HepG2 (cell line): Measurements from ENCODE around the gene PTTG1. TPM values are rescaled to one million over a fixed set of nuclear protein-coding genes. Genes with fewer than 3 reads are reported as not detected.

Experiments used
- FOXM1 ChIP-seq: sonication (generic); formaldehyde crosslinking; IDR thresholded peaks from 2 replicates; pipeline ENCODE4 v1.5.0; 2020; ENCODE audit warnings: missing genetic modification reagents
- IRF2 ChIP-seq: IDR thresholded peaks from 2 replicates; pipeline ENCODE4 v1.6.1; 2018; ENCODE audit warnings: missing genetic modification reagents, missing compliant biosample characterization
- NFIC ChIP-seq: IDR thresholded peaks from 2 replicates; pipeline ENCODE4 v1.6.1; 2012; ENCODE audit warnings: mild to moderate bottlenecking, low read length, inconsistent platforms
- PHF20 ChIP-seq: sonication (generic); formaldehyde crosslinking; IDR thresholded peaks from 2 replicates; pipeline ENCODE4 v1.5.0; 2020; ENCODE audit warnings: mild to moderate bottlenecking, missing genetic modification reagents
- SALL1 ChIP-seq: sonication (generic); formaldehyde crosslinking; IDR thresholded peaks from 2 replicates; pipeline ENCODE4 v1.8.0; 2022; ENCODE audit warnings: mild to moderate bottlenecking, missing genetic modification reagents
- SAP130 ChIP-seq: IDR thresholded peaks from 2 replicates; pipeline ENCODE4 v1.6.1; 2016; ENCODE audit warnings: low read depth
- SNAPC2 ChIP-seq: sonication (generic); formaldehyde crosslinking; IDR thresholded peaks from 2 replicates; pipeline ENCODE4 v1.8.1; 2022; ENCODE audit warnings: mild to moderate bottlenecking, missing genetic modification reagents
- ZBTB40 ChIP-seq, 2 experiments: fragments of 450-650 bp in 1 of 2; sonication (generic) in 1 of 2; formaldehyde crosslinking in 1 of 2; IDR thresholded peaks; 2 replicates each; pipeline versions ENCODE4 v1.6.1 to v1.8.0; 2016 to 2022; ENCODE audit warnings: antibody characterized with exemption in 1 of 2, mild to moderate bottlenecking in 1 of 2, missing genetic modification reagents in 1 of 2
- ZFP41 ChIP-seq: sonication (generic); formaldehyde crosslinking; IDR thresholded peaks from 2 replicates; pipeline ENCODE4 v1.4.0; 2020; ENCODE audit warnings: mild to moderate bottlenecking, missing genetic modification reagents, borderline replicate concordance
- ZFY ChIP-seq: sonication (generic); formaldehyde crosslinking; IDR thresholded peaks from 2 replicates; pipeline ENCODE4 v1.4.0; 2020; ENCODE audit warnings: missing genetic modification reagents
- ZNF350 ChIP-seq: sonication (generic); formaldehyde crosslinking; IDR thresholded peaks from 2 replicates; pipeline ENCODE4 v1.4.0; 2020; ENCODE audit warnings: mild to moderate bottlenecking, low read depth, missing genetic modification reagents, borderline replicate concordance
- ZNF430 ChIP-seq: sonication (generic); formaldehyde crosslinking; IDR thresholded peaks from 2 replicates; pipeline ENCODE4 v1.9.0; 2021; ENCODE audit warnings: mild to moderate bottlenecking, missing genetic modification reagents
- ZNF878 ChIP-seq: sonication (generic); formaldehyde crosslinking; IDR thresholded peaks from 2 replicates; pipeline ENCODE4 v1.8.1; 2023; ENCODE audit warnings: mild to moderate bottlenecking, missing genetic modification reagents, moderate library complexity
- polyA plus RNA-seq, 8 experiments: library from polyadenylated mRNA; depleted of rRNA in 3 of 8; stranded (reverse) in 7 of 8; unstranded in 1 of 8; fragments of >200 nt; fragmentation: Illumina TruSeq in 4 of 8; extraction: Trizol in 4 of 8; gene quantifications; 2 replicates each; pipeline versions ENCODE4 v1.2.1 to v1.2.3, GENCODE V29; 2011 to 2016; ENCODE audit warnings: low read depth in 4 of 8, missing spikeins in 1 of 8, mixed read lengths in 1 of 8; ENCODE audit not compliant: insufficient read depth in 1 of 8
- total RNA-seq, 5 experiments: library from RNA; depleted of rRNA; stranded (reverse); fragments of >200 nt; fragmentation: Illumina TruSeq; extraction: Trizol; gene quantifications; 2 replicates each; pipeline ENCODE4 v1.2.3, GENCODE V29; 2016; ENCODE audit warnings: low read depth in 1 of 5
- TF ChIP-seq, protein P1 (sequence below): sonication (generic); formaldehyde crosslinking; IDR thresholded peaks from 2 replicates; pipeline ENCODE4 v1.4.0; 2020; ENCODE audit warnings: missing genetic modification reagents
- TF ChIP-seq, protein P2 (sequence below): sonication (generic); formaldehyde crosslinking; IDR thresholded peaks from 2 replicates; pipeline ENCODE4 v1.8.1; 2022; ENCODE audit warnings: low read depth, mild to moderate bottlenecking, missing genetic modification reagents

The PTTG1 gene
- total and polyA plus RNA-seq, 2 of the 13 experiments (the other 11 are each of a cell fraction or from before 2014, with no cell fraction given) = 102 to 161 TPM

- TF ChIP-seq SNAPC2 (CRISPR knock-in tag) (no peak), NFIC (peak; percentile 77), ZNF878 (CRISPR knock-in tag) (no peak), FOXM1 (no peak), IRF2 (CRISPR knock-in tag) (peak; percentile 37; the same call in 1 of the 2 replicates), SAP130 (CRISPR knock-in tag) (peak; percentile 87), ZFY (CRISPR knock-in tag) (peak; percentile 80), ZBTB40 (IDR thresholded peaks at IDR 0.05) (no peak), ZBTB40 (CRISPR knock-in tag; IDR thresholded peaks at IDR 0.05) (peak; percentile 81; the same call in 1 of the 2 replicates), ZNF430 (peak; percentile 95), PHF20 (CRISPR knock-in tag) (no peak), ZNF350 (peak; percentile 57; the same call in 1 of the 2 replicates), ZFP41 (no peak), SALL1 (CRISPR knock-in tag) (peak; percentile 90; the same call in 1 of the 2 replicates)
- TF ChIP-seq, protein P1, sequence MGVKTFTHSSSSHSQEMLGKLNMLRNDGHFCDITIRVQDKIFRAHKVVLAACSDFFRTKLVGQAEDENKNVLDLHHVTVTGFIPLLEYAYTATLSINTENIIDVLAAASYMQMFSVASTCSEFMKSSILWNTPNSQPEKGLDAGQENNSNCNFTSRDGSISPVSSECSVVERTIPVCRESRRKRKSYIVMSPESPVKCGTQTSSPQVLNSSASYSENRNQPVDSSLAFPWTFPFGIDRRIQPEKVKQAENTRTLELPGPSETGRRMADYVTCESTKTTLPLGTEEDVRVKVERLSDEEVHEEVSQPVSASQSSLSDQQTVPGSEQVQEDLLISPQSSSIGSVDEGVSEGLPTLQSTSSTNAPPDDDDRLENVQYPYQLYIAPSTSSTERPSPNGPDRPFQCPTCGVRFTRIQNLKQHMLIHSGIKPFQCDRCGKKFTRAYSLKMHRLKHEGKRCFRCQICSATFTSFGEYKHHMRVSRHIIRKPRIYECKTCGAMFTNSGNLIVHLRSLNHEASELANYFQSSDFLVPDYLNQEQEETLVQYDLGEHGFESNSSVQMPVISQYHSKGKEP (CRISPR knock-in tag) = 0 out of 2 replicates have a peak, but pooled peaks have one; percentile 76
- TF ChIP-seq, protein P2, sequence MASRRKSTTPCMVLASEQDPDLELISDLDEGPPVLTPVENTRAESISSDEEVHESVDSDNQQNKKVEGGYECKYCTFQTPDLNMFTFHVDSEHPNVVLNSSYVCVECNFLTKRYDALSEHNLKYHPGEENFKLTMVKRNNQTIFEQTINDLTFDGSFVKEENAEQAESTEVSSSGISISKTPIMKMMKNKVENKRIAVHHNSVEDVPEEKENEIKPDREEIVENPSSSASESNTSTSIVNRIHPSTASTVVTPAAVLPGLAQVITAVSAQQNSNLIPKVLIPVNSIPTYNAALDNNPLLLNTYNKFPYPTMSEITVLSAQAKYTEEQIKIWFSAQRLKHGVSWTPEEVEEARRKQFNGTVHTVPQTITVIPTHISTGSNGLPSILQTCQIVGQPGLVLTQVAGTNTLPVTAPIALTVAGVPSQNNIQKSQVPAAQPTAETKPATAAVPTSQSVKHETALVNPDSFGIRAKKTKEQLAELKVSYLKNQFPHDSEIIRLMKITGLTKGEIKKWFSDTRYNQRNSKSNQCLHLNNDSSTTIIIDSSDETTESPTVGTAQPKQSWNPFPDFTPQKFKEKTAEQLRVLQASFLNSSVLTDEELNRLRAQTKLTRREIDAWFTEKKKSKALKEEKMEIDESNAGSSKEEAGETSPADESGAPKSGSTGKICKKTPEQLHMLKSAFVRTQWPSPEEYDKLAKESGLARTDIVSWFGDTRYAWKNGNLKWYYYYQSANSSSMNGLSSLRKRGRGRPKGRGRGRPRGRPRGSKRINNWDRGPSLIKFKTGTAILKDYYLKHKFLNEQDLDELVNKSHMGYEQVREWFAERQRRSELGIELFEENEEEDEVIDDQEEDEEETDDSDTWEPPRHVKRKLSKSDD (CRISPR knock-in tag) = 0 out of 2 replicates have a peak, but pooled peaks have one; percentile 52
Observed at GRCh38 chr5:160467555-160468362, 46.1 kb downstream of the PTTG1 start (continued).
